H9 (cell line): ENCODE measurements around the gene CACNA1G. TPM values are rescaled to one million over a fixed set of nuclear protein-coding genes. Genes with fewer than 3 reads are reported as not detected.

Experiments
- DNase-seq: peaks from one replicate; pipeline ENCODE4 v3.0.0-alpha.2; 2017
- H2AFZ ChIP-seq: one replicate; pipeline ENCODE4 v1.6.1; 2013; ENCODE audit warnings: mild to moderate bottlenecking, low read length, control low read depth, moderate library complexity
- H2AK5ac ChIP-seq: 2 replicates; pipeline ENCODE4 v1.6.1; 2013; ENCODE audit warnings: low read length, control low read depth, mixed read lengths; ENCODE audit not compliant: insufficient read length
- H2BK120ac ChIP-seq: one replicate; pipeline ENCODE4 v1.6.1; 2013; ENCODE audit warnings: low read depth, mild to moderate bottlenecking, low read length, control low read depth, inconsistent platforms; ENCODE audit not compliant: poor library complexity, severe bottlenecking
- H2BK12ac ChIP-seq: 2 replicates; pipeline ENCODE4 v1.6.1; 2013; ENCODE audit warnings: low read length, control low read depth, mixed read lengths, low read depth; ENCODE audit not compliant: insufficient read length
- H2BK15ac ChIP-seq: 2 replicates; pipeline ENCODE4 v1.6.1; 2013; ENCODE audit warnings: low read depth, low read length, control low read depth
- H2BK20ac ChIP-seq: one replicate; pipeline ENCODE4 v1.6.1; 2013; ENCODE audit warnings: low read depth, mild to moderate bottlenecking, low read length, control low read depth, inconsistent platforms; ENCODE audit not compliant: poor library complexity, severe bottlenecking
- H2BK5ac ChIP-seq: 2 replicates; pipeline ENCODE4 v1.6.1; 2013; ENCODE audit warnings: low read length, control low read depth, mixed read lengths; ENCODE audit not compliant: insufficient read length
- H3K14ac ChIP-seq: 2 replicates; pipeline ENCODE4 v1.6.1; 2013; ENCODE audit warnings: low read length, control low read depth; ENCODE audit not compliant: insufficient read depth
- H3K18ac ChIP-seq: 2 replicates; pipeline ENCODE4 v1.6.1; 2013; ENCODE audit warnings: low read depth, mild to moderate bottlenecking, mixed read lengths, low read length, control low read depth; ENCODE audit not compliant: insufficient read length
- H3K23ac ChIP-seq: 2 replicates; pipeline ENCODE4 v1.6.1; 2013; ENCODE audit warnings: low read length, control low read depth, mixed read lengths, low read depth; ENCODE audit not compliant: insufficient read length
- H3K23me2 ChIP-seq: 2 replicates; pipeline ENCODE4 v1.6.1; 2013; ENCODE audit warnings: low read depth, mild to moderate bottlenecking, mixed read lengths, low read length, control low read depth; ENCODE audit not compliant: insufficient read length, poor library complexity, severe bottlenecking
- H3K27ac ChIP-seq: 2 replicates; pipeline ENCODE4 v1.5.1; 2013; ENCODE audit warnings: low read length, control low read depth, mixed read lengths, low read depth; ENCODE audit not compliant: insufficient read length
- H3K27me3 ChIP-seq: 2 replicates; pipeline ENCODE4 v1.6.1; 2013; ENCODE audit warnings: low read length, control low read depth, inconsistent platforms; ENCODE audit not compliant: insufficient read depth
- H3K4ac ChIP-seq: 2 replicates; pipeline ENCODE4 v1.6.1; 2013; ENCODE audit warnings: low read depth, mild to moderate bottlenecking, control low read depth, inconsistent platforms, low read length, moderate library complexity
- H3K4me1 ChIP-seq: 2 replicates; pipeline ENCODE4 v1.6.1; 2013; ENCODE audit warnings: low read length, control low read depth, inconsistent platforms; ENCODE audit not compliant: insufficient read depth
- H3K4me2 ChIP-seq: 2 replicates; pipeline ENCODE4 v1.6.1; 2013; ENCODE audit warnings: low read length, control low read depth, mixed read lengths; ENCODE audit not compliant: insufficient read length, insufficient read depth
- H3K56ac ChIP-seq: 2 replicates; pipeline ENCODE4 v1.6.1; 2013; ENCODE audit warnings: low read depth, mild to moderate bottlenecking, mixed read lengths, low read length, control low read depth; ENCODE audit not compliant: insufficient read length
- H3K79me1 ChIP-seq: 2 replicates; pipeline ENCODE4 v1.6.1; 2013; ENCODE audit warnings: low read depth, mild to moderate bottlenecking, moderate library complexity, low read length, control low read depth, inconsistent platforms; ENCODE audit not compliant: insufficient read depth, poor library complexity, severe bottlenecking
- H3K79me2 ChIP-seq: 2 replicates; pipeline ENCODE4 v1.6.1; 2013; ENCODE audit warnings: low read length, control low read depth, inconsistent platforms; ENCODE audit not compliant: insufficient read depth
- H3K9ac ChIP-seq: 2 replicates; pipeline ENCODE4 v1.6.1; 2013; ENCODE audit warnings: low read length, control low read depth, mixed read lengths; ENCODE audit not compliant: insufficient read length; ENCODE audit errors: extremely low read depth
- H3K9me3 ChIP-seq: one replicate; pipeline ENCODE4 v1.6.1; 2013; ENCODE audit warnings: low read depth, low read length, inconsistent platforms; ENCODE audit not compliant: control insufficient read depth
- H3T11ph ChIP-seq: one replicate; pipeline ENCODE4 v1.6.1; 2013; ENCODE audit warnings: mild to moderate bottlenecking, low read length, control low read depth, inconsistent platforms
- H4K20me1 ChIP-seq: one replicate; pipeline ENCODE4 v1.6.1; 2013; ENCODE audit not compliant: control insufficient read depth, insufficient read length, insufficient read depth
- H4K5ac ChIP-seq: 2 replicates; pipeline ENCODE4 v1.6.1; 2013; ENCODE audit warnings: low read depth, mild to moderate bottlenecking, mixed read lengths, low read length, control low read depth; ENCODE audit not compliant: insufficient read length
- H4K8ac ChIP-seq: replicated peaks from 2 replicates; pipeline ENCODE4 v1.6.1; 2013; ENCODE audit warnings: low read length, control low read depth, mixed read lengths, low read depth; ENCODE audit not compliant: insufficient read length
- H4K91ac ChIP-seq: 2 replicates; pipeline ENCODE4 v1.6.1; 2013; ENCODE audit warnings: low read depth, mild to moderate bottlenecking, moderate library complexity, mixed read lengths, low read length, control low read depth; ENCODE audit not compliant: insufficient read length
- H3K27ac Mint-ChIP-seq, 3 experiments: 2 replicates in 2 of 3; 3 replicates in 1 of 3; pipeline ENCODE4 v1.8.0; 2020 to 2021; ENCODE audit warnings: mixed read lengths in 3 of 3, mild to moderate bottlenecking in 1 of 3, moderate library complexity in 1 of 3
- H3K27me3 Mint-ChIP-seq: 2 replicates; pipeline ENCODE4 v1.8.0; 2021; ENCODE audit warnings: low read depth, mild to moderate bottlenecking, moderate library complexity, mixed read lengths
- H3K36me3 Mint-ChIP-seq, 3 experiments: 2 replicates in 2 of 3; 3 replicates in 1 of 3; pipeline ENCODE4 v1.8.0; 2020 to 2021; ENCODE audit warnings: low read depth in 3 of 3, mixed read lengths in 3 of 3; ENCODE audit not compliant: insufficient read depth in 1 of 3
- H3K4me1 Mint-ChIP-seq, 2 experiments: 2 replicates each; pipeline ENCODE4 v1.8.0; 2020; ENCODE audit warnings: mixed read lengths in 2 of 2
- H3K4me3 Mint-ChIP-seq, 2 experiments: 2 replicates in 1 of 2; 3 replicates in 1 of 2; pipeline ENCODE4 v1.8.0; 2020 to 2021; ENCODE audit warnings: mild to moderate bottlenecking in 2 of 2, mixed read lengths in 2 of 2, moderate library complexity in 1 of 2
- H3K9me3 Mint-ChIP-seq, 2 experiments: 2 replicates in 1 of 2; 3 replicates in 1 of 2; pipeline ENCODE4 v1.8.0; 2020; ENCODE audit warnings: mild to moderate bottlenecking in 2 of 2, mixed read lengths in 2 of 2, moderate library complexity in 1 of 2
- WGBS: extraction: QIAGEN DNeasy Blood & Tissue Kit; methylation state at CpG from one replicate; pipeline ENCODE4 v1.1.7; 2013; ENCODE audit warnings: missing lambda C conversion rate, low lambda C conversion rate, mixed read lengths; ENCODE audit not compliant: insufficient read length; ENCODE audit errors: extremely low coverage; 5-methylcytosine and 5-hydroxymethylcytosine counted together
- total RNA-seq: library from RNA; stranded (reverse); gene quantifications from 2 replicates; pipeline ENCODE4 v1.2.1, GENCODE V29; 2021
- TF ChIP-seq, protein P1 (sequence below): fragments of 200-600 bp; sonication (generic); conservative IDR thresholded peaks from 3 replicates; pipeline ENCODE4 v1.8.0; 2021; ENCODE audit warnings: antibody characterized with exemption, mild to moderate bottlenecking

The CACNA1G gene
- total RNA-seq, 1 experiment from 2014 or later: 1.5 TPM

DNA sequence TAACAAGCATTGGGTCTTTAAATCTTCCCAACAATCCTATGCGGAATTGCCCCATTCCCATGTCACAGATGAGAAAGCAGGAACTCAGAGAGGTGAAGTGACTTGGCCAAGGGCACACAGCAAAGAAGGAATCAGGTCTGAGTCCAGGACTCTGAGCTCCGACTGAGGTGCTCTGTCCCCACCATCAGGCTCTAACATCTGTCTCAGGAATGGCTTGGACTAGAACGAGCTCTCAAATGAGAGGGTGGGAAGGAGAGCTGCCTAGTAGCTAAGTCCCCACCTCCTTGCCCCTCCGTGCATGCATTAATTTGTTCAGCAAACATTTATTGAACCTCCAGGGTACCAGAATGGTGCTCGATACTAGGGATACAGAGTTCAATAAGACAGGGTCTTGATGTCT is 100.8 kb downstream of the CACNA1G start:
- Mint-ChIP-seq H3K4me3 (no peak overlapping the region; a peak in 1 of 5 replicates), H3K36me3 (no peaks in the 10 kb centered on the region; a peak in 1 of 7 replicates), H3K4me1 (peaks cover 29 to 30% of the 10 kb centered on the region in 2 experiments), H3K27ac (peak overlapping the region in 2 of 3 experiments; percentile 59 to 95; a peak in 3 of 7 replicates), H3K9me3 (no peaks in the 10 kb centered on the region), H3K27me3 (peaks cover 9% of the 10 kb centered on the region)
- Histone ChIP-seq H2AK5ac (no peak overlapping the region), H4K8ac (no peak overlapping the region), H3K27me3 (no peaks in the 10 kb centered on the region), H3K56ac (no peak overlapping the region), H3K18ac (no peak overlapping the region), H3K4ac (no peak overlapping the region), H2AFZ (no peak overlapping the region), H3T11ph (no peak overlapping the region), H3K79me1 (no peaks in the 10 kb centered on the region), H2BK5ac (no peak overlapping the region), H4K5ac (no peak overlapping the region), H3K27ac (no peak overlapping the region), H4K20me1 (no peaks in the 10 kb centered on the region), H3K4me2 (no peak overlapping the region), H3K9ac (no peak overlapping the region), H3K4me1 (peaks cover 6% of the 10 kb centered on the region; the same call in 1 of the 2 replicates), H2BK120ac (no peak overlapping the region), H3K9me3 (no peaks in the 10 kb centered on the region), H2BK20ac (no peak overlapping the region), H2BK15ac (no peak overlapping the region), H2BK12ac (no peak overlapping the region), H3K14ac (no peak overlapping the region), H4K91ac (no peak overlapping the region), H3K79me2 (no peaks in the 10 kb centered on the region), H3K23ac (no peak overlapping the region), H3K23me2 (no peaks in the 10 kb centered on the region)
- no peak for DNase-seq
- TF ChIP-seq, protein P1, sequence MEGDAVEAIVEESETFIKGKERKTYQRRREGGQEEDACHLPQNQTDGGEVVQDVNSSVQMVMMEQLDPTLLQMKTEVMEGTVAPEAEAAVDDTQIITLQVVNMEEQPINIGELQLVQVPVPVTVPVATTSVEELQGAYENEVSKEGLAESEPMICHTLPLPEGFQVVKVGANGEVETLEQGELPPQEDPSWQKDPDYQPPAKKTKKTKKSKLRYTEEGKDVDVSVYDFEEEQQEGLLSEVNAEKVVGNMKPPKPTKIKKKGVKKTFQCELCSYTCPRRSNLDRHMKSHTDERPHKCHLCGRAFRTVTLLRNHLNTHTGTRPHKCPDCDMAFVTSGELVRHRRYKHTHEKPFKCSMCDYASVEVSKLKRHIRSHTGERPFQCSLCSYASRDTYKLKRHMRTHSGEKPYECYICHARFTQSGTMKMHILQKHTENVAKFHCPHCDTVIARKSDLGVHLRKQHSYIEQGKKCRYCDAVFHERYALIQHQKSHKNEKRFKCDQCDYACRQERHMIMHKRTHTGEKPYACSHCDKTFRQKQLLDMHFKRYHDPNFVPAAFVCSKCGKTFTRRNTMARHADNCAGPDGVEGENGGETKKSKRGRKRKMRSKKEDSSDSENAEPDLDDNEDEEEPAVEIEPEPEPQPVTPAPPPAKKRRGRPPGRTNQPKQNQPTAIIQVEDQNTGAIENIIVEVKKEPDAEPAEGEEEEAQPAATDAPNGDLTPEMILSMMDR: no peak
- no CpG with 5 or more reads among the region's 5 CpGs for WGBS
